NCI-H146 treated with DMSO at 0.1 percent for 48 hours (cell line): ENCODE measurements around the gene ARMH2.

Experiments used
- DNase-seq: peaks from one replicate; lab custom pipeline; 2025; ENCODE audit not compliant: unreplicated experiment; lab: John Stamatoyannopoulos, UW

The ARMH2 gene

DNA sequence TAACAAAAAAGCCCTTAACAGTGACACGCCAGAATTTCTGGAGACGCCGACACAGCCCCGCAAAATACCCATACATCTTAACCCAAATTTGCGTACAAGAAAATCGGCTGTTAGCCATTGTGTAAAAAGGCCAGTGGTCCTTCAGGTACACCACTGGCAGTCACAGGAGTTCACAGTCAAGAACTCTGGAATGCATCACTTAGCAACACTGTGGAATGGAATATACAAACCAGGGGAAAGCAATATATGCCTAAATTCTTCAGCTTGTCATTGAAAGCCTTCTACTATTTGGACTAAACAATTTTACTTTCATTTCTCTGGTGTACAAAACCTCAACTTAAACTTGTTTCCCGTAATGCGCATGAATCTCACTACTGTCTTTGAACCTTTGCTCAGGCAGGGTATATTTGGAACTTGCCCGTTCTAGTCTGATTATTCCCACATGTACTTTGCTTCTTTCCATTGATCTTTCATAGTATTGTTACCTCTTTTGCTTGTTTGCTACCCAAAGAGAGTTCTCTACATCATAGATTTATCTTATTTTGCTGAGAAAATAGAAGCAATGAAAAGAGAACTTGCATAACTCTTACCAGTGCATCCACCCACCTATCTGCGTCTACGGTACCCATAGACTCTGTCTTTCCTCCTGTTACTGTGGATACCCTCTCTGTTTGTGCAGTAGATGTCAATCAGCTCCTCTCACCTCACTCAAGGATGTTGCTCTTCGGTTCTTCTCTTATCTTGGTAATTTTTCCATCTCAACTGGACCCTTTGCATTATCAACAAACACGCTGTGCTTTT lies at the start of gene ARMH2:
TSS of gene ARMH2 (minus strand) at position 178 of the 801 bp plus-strand sequence. CDS start at position 118, 60 bp downstream.
- DNase-seq, result no peak

DNA sequence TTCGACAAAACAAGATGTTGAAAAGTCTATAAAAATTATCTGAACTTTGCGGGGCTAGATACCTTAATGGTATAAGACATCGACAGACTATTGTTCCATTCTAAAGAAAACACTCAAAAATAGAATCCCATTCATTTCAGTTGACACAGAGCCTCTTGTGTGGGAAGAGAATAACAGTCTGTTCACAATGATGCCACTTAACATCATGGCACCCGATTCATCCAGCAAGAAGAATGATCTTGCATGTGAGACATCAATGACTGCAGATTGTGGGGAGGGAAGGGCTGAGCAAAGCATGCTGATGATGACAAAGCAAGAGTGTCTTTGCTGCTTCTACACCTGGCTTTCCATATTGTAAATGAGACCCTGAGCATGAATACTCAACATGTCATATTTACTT lies 49.7 kb upstream of the ARMH2 start:
- no peak for DNase-seq

DNA sequence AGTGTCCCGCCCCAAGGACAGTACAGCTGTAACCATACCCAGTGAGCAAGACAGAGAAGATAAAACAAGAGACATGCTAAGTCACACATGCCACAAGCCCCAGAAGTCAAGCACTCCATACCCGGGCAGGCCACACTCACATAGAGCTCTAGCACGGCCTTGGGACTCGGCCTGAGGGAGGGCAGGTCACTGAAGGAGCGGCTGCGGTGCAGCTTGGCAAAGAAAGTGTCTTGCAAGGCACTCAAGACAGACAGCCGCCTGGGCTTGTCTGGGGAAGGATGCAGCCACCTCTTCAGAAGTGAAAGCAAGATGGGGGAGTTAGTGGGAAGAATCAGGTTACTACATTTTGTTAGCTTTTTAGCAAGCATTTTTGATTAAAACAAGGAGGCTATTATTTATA lies 48.7 kb upstream of the ARMH2 start:
- no peak for DNase-seq

DNA sequence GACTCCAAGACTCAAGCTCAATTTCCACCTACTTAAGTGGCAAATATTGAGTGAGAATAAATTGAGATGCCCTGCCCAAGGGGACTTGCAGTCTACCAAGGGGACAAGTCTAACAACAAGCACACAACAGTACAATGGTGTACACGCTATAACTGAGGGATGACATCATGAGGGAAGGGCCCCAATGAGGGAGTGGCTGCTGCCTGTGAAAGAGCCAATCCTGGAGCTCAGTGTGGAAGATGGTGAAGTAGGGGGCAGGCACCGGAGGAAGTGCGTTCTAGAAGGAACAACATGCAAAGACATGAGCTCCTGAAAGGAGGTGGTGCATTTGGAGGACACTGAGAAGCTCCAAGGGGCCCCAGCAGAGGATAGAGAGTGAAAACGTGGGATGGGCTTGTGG lies 46.9 kb upstream of the ARMH2 start:
- DNase-seq, result no peak

DNA sequence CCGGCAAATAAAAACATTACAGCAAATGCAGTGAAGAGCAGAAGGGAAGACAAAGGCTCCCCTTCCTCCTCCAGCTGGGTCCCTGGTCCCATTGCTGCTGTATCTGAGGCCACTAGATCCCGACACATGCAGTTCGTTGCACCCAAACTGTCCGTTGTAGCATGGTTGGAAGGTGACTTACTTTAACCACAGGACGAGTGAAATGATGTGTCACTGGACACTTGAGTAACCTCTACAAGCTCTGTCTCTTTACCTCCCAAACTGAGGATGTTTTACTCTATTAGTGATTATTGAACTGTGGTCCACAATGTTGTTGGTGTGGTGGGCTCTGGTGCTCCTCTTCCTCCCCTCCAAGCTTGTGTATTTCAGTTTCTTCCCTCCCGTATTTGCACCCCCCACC lies 46.2 kb upstream of the ARMH2 start:
- no peak for DNase-seq

DNA sequence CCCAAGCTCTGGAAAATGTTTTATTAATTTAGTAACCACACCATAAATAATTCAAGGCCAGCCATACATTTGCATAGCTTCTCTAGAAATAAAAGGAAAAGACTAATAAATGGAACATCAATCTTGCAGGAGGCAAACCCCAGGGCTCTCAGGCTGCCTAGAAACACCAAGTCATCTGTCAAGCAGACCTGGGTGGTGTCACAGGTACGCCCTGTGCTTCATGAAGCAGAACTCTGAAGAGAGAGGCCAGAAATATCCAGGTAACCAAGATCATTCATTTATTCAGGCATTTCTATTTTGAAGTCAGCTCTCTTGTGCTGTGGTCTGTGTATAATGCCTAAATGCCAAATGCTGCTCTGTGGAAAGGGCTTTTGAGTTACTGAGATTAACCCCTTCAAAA lies 45.3 kb upstream of the ARMH2 start:
- no peak for DNase-seq

DNA sequence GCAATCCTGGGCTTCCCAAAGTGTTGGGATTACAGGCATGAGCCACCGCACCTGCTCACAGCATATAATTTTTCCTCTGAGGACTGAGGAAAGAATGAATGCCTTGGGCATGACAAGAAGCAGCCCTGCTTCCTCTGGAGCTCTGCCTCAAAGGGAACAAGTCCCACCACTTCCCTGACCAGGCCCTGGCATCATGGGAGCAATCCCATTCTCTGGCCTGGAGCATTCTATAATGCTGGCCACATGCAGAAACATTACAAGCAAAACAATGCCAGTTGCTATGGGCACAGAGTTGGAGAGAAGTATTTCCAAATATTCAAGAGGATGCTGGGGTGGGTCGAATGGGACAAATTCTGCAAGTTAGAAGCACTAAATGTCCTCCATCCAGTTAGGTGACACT lies 41.5 kb upstream of the ARMH2 start:
- no peak for DNase-seq

DNA sequence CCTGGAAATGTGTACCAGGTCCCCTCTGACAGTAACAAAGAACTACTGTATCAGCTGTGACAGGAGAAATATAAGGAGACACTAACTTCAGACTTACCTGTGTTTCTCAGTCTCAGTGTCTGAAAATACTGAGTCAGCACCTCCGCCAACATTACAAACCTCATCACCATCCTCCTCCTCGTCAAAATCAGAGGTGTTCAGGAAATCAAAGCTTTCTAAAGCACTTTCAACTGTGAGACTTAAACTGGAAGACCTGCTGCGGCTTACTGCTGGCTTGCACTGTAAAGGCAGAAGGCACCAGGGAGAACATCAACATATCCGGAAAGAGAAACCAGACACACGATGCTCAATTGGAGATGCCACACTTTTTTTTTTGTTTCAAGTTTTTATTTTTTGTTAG lies 40.3 kb upstream of the ARMH2 start:
- DNase-seq, result no peak

DNA sequence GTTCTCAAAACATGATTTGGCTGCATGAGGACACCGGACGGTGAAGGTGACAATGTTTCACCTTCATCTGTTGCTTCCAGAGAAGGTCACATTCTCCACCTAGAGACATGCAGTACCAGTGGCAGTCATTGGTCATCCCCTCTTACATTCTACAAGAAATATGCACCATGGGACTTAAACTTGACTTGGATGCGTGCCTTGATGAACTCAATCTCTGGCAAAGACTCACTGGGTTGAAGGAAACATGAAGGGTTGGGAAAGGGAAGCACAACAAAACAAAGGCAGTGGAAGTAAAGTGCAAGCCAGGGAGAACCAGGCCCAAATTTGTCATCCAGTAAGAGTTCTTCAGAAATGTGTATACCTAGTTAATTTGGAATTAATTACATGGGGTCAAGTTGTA lies 39.4 kb upstream of the ARMH2 start:
- DNase-seq, result no peak

DNA sequence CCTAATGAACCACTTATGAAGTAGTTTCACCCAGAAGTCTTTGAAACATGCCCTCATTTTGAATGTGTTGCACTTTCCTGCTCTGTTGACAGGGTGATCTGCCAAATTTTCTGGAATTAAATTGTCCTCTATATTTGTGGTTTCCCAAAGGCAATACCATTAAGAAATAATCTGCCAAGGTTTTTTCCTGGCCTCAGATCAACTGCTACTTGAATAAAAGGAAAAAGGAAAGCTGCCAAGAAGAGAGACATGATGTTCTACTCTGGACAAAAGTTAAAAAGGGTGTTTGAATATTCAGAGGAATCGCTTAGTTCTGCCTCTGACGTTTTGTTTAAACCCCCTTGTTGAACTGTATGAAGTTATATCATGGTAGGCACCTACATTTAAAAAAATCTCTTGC lies 37.4 kb upstream of the ARMH2 start:
- DNase-seq, result no peak

DNA sequence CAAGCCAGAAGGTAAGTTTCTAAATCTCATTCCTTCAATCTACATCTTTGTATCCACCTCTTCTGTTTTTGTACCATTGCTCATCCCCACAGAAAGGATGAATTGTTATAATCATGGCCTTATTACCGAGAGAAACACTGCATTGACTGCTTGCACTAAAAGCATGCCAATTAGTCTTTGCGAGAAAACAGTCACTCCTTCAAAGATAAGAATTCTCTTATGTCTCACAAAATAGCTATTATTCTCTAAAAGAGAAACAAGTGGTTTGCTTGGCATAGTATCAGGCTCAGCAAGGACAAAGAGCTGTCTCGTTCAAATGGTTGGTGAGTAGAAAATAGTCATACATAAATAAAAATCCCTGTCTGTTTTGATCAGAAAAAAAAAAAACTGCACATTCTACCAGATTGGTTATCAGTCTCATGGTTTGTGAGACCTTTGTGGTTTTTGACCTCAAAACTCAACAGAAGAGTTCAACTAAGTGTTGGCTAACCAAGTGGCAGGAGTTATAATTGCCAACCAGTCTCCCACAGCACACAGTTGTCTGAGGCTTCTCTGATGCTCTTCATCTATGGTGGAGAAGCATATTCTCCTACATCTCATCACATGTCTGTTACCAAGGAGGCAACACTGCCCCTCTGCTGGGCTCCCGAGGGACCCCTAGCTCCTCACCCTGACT lies 35.1 kb upstream of the ARMH2 start:
- DNase-seq, result no peak

DNA sequence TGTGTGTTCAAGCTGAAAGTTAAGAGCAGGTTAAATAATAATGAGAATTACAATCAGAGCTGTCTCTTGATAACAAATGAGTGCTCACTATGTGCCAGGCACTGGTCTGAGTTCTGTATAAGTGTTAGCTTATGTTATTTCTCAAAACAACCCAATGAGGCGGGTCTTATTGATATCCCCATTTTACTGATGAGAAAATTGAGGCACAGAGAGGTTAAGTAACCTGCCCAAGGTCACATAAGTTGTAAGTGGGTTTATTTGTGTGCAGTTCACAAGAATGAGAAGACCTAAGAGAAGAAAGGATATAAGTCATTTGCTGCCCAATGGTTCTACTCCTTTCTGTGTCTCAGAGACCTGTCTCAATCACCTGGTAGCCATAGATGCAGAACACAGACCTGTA lies 34.1 kb upstream of the ARMH2 start:
- DNase-seq, result no peak

DNA sequence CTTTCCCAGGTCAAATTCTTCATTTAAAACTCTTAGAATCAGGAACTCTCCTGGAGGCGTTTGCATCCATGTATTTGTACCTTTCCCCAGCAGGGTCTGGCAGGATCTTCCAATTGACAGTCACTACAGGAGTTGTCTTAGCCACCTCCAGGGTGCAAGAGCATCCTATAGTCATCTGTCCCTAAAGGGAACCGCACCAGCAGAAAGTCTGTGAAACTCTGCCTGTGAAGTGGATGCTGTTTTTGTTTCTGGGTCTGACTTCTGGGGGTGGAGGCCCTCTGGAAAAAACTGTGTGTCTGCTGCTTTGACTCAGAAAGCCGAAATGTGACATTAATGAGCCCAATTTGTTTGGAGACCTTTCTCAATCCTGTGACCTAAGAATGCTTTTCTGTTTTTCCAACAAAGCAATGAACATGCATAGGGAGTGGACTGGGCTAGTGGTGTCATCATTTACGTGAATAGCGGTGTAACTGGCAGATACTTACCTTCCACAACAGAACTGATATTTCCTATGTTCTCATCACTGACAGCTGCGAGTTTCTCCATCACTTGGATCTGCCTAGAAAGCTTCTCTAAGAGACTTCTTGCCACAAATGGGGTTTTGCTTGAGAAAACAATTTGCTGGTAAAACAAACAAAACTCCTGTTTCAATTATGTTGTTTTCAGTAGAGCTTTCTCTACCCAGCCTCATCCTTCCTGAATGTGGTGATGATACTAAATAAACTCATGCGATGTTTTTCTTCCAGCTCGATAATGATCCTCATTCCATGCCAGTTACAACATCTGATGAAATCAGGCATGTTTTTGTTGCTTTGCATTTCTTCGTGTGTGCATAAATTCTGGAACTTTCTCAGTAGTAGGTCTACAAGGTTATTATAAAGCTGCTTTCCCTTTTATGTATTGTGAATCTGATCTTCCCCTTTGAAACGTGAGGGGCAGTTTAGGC lies 33.3 kb upstream of the ARMH2 start:
- no peak for DNase-seq

DNA sequence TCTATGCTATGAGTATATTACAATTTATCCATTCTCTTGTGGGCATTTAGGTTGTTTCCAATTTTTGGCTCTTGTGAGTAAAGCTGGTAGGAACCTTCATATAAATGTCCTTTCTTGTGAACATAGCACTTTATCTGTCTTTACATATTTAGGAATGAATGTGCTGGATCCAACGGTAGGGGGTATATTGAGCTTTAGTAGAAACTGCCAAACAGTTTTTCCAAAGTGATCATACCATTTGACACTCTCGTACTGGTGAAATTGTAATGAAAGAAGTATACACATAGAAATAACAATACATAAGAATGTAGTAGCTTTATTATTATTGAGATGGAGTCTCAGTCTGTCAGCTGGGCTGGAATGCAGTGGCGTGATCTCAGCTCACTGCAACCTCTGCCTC lies 30.9 kb upstream of the ARMH2 start:
- DNase-seq, result no peak

DNA sequence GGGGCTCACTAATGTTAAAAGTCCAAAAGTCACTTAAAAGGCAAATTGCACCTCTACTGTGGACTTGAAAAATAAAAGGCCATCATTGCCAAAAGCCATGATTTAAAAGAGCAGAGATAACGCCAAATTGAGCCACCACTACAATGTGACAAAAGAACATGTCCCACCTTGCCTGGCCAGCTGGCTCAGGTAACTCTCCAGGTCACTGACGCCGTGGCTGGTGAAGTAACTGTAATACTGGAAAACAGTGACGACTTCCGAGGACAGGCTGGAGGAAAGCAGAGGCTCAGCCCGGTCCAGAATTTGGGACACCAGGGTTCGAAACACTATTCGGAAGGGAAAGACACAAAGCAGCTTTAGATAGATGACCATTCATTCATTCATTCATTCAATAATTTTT lies 29.3 kb upstream of the ARMH2 start:
- no peak for DNase-seq

DNA sequence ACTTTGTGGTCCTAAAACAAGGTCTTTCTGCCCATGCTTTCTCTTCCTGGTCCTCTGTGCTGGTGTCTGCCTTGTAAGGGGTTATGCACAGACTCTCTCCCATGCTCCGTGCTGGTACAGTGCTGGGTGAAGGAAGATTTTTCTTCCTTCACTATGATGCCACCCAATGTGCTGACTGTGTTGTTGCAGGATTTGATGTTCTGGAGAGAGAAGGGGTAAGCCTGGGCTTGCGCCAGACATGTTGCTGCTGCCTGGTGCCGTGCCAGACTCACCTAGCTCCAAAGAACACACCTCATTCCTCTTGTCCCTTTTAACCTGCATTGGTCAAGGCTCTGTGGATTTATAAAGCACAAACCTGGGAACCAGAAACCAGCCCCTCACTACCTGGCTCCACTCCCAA lies 28.4 kb upstream of the ARMH2 start:
- DNase-seq, result no peak

DNA sequence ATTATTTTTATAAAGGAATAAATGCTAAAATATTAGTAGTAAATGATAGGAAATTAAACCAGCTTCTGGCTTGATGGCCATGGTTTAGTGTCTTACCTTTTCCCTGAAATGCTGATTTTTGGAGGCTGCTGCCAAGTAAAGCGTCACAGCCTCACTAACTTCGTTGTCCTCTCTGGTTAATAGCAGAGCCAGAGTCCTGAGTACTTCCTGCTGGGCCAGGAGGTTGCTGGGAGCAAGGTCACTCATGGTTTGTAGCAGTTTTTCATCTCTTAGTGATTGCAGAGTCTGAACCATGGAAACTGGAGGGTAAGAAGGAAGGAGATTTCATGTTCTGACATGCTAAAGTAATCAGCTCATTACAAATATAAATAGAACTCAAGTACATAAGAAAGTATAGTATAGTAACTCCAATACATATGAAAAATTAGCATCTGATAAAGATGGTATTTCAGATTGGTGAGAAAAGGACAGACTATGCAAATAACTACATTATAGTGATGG lies 26.5 kb upstream of the ARMH2 start:
- no peak for DNase-seq

DNA sequence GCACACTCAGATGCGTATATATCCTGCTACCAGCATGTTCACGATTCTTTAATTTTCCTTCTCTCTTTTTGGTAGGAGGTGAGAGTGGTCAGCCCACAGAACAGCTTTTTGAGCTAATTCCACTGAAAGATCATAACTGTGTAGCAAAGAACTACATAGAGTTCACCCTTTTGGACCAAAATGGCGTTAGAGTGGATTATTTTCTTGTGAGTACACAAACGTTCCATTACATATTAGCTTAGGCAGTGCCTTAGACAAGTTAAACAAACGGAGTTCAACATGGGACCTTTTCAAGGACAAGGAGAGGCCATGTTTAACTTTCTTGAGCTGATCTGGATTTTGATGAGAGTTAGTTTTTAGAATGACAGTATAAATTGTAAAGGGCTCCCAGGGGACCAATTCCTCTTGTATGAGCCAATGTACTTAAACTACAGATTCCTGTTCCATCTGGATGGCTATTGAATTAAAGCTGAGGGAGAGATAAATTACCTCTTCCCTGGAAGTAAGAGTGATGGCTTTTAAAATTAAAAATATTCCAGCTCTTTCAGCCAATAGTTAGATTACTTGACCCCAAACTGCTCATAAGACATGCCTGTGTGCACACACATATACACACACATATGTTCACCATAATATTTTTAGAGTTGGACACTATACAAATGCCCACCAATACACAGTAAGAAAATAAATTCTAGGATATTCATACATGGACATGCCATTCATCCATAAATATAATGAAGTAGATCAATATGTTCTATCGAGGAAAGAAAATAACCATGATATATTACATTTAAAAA lies 25.6 kb upstream of the ARMH2 start:
- DNase-seq, result no peak

DNA sequence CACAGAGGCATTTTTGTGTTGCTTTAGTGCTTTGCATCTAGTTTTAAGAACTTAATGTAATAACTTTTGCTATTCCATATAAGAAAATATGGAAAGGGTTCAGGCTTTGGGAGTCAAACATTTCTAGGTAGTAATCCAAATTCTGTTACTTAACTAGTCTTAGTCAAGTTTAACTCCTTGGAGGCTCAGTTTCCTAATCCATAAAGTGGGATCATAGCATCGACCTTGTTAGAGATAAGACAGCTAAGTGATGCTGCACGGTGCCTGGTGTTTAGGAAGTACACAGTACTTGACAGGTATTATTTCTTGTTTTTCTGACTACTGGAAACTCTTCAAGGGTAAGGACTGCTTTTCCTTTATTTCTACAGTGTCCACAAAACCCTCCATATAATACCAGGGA lies 24.5 kb upstream of the ARMH2 start:
- no peak for DNase-seq

DNA sequence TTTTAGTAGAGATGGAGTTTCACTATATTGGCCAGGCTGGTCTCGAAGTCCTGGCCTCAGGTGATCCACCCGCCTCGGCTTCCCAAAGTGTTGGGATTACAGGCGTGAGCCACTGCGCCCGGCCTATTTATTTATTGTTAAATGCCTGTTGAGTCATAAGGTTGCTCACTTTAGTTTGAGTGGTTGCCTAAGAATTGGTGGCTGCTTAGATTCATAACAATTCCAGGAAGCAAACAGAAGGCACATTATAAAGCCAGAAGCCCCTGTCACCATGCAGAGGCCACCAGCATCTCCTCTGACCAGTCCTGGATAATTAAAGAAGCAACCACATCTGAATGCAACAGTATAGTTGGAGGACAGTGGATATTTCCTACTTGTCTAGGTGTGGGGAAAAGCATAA lies 24.0 kb upstream of the ARMH2 start:
- no peak for DNase-seq
